UCSD-AML1 (cell line): ENCODE measurements around the gene SPECC1.
"Not testable (repeated sequence)": the region's sequence is repeated elsewhere in the genome, so short reads cannot be mapped to it uniquely, and the experiment has no call there.

Source experiments
- DNase-seq: peaks from one replicate; lab custom pipeline; 2025; ENCODE audit not compliant: unreplicated experiment; lab: John Stamatoyannopoulos, UW

SPECC1 gene

GRCh38 chr17:20206068-20206467 lies 196.9 kb downstream of the SPECC1 start:
- peak; percentile 32 for DNase-seq

- DNase-seq, result no peak
These were observed 197.4 kb downstream of the SPECC1 start for GRCh38 chr17:20206591-20206990.

DNA sequence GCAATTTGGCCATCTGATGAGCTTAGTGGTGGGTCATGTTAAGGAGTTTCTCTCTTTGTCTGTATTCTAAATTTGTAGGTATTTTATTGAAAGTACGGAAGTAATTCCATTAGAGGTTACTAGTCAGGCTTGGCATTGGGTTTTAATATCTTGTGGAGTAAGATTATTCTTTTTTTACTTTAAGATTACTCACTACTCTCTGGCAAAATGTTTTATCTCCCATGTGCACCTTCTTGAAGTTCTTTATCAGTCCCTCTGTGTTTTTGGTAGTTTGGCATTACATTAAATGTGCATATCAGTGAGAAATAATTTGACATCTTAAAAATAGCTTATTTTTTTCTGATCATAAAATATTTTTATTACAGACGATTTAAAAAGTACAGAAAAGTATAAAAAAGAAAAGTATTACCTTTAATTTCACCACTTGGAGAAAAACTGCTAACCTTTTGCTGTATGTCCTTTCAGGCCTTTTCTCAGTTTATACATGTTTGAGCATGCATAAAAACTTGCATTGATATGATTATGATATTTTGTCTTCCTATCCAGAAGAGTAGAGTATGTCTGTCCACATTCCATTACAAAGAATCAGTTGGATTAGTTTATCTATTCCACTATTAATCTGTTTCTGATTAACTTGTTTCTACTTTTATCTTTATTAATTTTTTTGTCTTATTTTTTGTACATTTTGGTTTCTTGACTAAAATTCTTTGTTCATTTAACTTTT lies 198.3 kb downstream of the SPECC1 start:
- no peak for DNase-seq

DNA sequence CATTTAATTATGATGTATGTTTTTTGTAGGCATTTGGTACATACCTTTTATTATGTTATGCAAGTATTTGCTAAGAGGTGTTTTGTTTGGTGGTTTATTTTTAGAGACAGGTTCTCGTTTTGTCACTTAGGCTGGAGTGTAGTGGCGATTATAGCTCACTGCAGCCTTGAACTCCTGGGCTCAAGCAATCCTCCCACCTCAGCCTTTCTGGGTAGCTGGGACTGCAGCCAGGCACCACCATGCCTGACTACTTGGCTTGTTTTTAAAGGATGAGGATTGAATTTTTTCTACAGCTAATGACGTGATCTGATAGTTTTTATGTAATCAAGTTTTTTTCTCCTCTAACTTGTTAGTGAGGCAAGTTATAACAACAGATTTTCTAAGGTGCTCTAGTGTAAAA lies 199.6 kb downstream of the SPECC1 start:
- no peak for DNase-seq

DNA sequence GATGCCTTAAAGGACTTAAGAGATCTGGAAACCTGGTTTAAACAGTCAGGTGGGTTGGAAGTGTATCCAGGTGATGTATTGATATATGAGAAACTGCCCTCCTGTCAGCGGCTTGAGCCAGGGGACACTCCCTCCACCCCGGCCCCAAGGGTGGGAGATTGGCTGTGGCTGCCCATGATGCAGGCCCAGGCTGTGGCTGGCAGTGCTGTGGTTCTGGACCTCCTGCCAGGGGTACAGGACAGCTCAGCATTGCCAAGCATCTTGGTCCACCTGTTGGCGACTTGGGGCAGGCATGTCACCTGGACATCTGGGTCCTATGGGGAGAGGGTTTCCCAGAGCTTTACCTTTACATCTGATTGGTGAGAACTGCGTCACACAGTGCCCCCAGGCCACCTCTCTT lies 201.0 kb downstream of the SPECC1 start:
- no peak for DNase-seq

DNA sequence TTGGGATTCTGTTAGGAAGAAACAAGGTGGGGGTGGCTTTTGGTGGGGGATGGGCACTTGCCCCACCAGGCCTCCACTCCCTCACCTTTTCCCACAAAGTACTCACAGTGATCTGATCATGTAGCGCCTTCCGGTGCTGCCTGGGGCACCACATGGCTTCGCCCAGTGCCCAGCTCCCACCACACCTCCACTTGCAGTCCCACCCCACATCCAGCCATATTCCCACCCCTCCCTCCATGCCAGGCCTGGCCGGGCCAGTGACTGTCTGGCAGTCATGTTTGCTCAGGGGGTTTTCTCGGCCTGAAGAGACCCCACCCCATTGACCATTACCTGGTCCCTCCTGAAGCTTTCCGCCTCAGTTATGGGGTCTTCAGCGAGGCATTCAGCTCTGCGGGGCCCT lies 201.5 kb downstream of the SPECC1 start:
- no peak for DNase-seq

GRCh38 chr17:20211246-20211645 lies 202.1 kb downstream of the SPECC1 start:
- no peak for DNase-seq

GRCh38 chr17:20213449-20213848 lies 204.3 kb downstream of the SPECC1 start:
- no peak for DNase-seq

DNA sequence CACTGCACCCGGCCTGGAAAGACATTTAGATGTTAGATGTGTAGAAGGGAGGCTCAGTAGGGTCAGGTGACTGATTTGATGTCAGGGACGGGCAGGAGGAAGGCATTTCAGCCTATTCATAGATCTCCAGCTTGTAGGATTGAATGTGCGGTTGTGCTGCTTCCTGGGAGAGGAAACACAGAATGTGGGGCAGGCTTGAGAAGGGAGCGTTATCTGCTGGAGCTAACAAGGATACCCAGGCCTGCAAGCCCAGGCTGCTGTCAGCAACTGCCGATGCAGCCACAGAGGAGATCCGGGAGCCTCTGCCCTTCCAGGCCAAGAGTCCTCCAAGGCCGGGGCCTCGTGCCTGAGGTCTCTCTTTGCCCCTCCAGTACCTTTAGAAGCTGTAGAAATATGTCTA lies 205.6 kb downstream of the SPECC1 start:
- peak; percentile 64 for DNase-seq

DNA sequence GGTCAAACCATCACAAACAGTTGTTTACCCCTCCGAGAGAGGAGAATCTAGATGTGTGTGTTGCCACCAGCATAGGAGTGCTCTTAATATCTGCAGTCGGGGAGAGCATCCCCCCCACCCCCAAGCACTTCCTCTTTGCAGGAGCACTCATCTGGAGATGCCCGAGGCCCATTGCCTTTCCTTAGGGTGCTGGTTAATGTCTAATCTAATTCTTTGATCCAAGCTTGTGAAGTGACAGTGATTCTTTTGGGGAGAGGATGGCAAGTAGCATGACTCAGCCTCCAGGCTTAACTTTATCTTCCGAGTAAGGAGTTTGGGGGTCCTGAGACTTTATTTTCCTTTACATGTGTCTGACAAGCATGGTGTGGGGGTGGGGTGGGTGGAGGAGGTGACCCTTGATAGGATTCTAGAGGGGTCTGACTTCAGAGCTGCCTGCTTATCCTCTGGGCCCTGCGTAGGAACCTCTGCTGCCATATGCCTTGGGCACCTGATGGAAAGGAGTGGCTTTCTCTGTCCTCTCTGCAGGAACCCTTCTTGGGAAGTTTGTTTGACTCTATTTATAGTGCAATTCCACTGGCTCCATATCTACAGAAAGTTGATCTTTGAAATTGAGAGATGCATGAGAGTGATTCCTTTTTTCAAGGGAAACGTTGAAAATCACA lies 207.1 kb downstream of the SPECC1 start:
- DNase-seq, result no peak

DNA sequence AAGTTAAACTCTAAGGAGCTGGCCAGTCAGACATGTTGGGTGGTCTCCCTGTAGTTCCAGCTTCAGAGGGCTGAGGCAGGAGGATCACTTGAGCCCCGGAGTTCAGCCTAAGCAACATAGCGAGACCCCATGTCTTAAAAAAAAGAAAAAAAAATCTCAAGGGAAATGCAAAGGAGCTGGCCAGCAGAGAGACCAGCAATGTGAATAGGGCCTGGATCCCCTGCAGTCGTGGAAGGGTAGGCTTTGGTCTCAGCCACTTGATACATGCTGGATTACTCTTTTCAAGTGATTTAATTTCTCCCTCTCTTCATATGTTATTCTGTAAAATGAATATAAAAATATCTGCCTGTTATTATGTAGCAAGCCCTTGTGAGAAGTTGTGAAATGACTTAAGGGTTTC lies 207.7 kb downstream of the SPECC1 start:
- no peak for DNase-seq

DNA sequence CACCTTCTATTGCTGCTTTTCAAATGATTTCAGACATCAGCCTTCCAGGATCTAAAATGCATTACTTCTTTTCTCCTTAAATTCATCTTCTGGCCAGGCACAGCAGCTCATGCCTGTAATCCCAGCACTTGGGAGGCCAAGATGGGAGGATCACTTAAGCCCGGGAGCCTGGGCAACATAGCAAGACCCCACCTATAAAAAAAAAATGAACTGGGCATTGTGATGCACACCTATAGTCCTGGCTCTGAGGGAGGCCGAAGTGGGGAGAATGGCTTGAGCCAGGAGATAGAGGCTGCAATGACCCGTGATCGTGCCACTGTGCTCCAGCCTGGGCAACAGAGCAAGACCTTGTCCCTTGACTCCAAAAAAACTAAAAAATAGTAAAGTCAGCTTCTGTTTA lies 208.5 kb downstream of the SPECC1 start:
- no peak for DNase-seq

DNA sequence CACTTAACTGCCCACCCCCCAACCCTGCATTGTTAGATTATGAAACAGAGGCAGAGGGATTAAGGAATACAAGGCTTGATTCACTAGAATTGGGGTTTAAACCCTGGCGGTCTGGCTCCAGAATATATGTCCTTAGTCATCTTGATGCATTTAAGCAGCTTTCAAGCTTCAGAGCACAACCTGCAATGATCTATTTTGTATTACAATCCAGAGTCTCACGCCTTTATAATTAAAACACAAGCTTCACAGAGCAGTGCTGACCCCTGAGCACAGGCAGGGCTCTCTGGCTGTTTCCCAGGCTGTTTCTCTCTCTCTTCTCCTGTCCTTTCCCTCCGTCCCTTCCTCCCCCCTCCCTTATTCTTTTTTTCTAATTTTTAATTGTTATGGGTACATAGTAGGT lies 209.1 kb downstream of the SPECC1 start:
- no peak for DNase-seq

GRCh38 chr17:20223808-20224328 lies 214.7 kb downstream of the SPECC1 start:
- DNase-seq, result no peak

DNA sequence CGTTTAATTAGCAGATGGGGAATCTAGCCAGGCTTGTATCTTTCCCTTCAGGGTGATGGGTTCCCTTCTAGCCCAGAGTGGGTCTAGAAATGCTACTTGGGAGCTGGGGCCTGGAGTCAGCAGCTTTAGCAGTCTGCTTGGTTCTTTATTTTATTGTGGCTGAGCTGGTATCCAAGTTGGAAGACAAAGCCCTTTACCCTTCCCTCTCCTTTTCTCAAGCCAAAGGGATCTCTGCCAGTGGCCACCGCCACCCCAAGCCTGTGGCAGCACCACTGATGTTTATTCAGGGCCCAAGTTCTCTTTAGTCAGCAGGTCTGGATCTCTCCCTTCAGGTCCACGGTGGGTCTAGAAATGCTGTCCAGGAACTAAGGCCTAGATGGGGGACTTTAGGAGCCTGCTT lies 215.2 kb downstream of the SPECC1 start:
- DNase-seq, result no peak

DNA sequence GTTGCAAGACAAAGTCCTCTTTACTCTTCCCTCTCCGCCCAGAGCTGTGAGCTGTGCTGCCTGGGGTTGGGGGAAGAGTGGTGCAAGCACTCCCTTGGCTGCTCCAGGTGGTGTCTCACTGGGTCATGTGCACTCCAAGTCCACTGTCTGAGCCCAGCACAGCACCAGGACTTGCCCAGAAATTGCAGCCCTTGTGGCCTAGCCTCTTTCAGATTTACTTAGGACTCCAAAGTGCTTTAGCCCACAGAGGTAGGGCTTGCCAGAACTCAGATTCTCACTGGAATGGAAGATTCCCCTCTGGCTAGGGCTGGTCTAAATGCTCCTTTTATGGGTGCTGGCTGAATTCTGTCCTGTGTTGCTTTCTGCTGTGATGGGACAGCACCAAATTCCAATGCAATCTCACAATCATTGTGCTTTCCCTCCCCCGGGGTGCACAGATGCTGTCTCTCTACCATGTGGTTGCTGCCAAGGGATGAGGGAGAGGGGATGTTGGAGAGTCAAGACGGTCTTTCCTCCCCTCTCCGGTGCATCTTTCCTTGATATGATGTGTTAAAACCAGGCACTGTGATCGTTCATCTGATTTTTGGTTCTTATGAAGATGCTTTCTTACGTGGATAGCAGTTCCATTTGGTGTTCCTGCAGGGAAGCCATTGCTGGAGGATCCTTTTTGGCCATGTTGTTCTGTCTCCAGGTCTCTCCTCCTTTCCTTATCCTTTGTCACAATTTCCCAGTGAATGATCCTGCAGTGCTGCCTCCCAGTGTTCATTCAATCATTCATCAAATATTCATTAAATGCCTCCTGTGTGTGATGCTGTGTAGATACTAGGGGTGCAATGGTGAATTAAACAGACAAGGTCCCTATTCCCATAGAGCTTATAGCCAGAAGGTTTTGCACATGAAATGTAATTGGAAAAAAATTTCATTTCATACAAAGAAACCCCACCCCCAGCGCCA lies 216.3 kb downstream of the SPECC1 start:
- no peak for DNase-seq

DNA sequence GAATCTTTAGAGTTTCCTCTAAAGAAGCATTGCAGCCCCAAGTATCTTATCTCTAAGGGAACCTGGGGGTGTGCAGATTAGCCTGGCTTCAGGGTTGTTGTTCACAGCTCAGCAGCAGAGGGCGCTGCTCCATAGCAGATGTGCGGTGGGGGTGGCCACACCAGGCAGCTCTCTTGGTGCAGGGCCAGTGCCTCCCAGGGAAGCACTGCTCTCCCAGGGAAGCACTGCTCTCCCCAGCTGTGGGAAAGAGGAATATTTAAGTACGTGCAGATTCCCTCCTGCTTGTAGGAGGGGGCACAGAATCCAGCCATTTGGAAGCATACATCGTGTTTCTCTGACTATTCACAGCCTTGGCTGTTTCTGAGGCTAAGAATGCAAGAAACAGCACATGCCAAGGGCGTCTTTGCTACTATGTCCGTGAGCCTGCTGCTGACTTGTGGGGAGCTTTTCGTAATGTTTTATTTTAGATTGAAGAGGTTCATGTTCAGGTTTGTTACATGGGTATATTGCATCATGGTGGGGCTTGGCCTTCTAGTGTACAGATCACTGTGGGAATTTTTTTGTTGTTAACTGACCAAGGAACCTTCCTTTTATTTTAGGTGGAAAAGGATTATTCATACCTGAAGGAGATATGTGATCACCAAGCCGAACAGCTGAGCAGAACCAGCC lies 217.8 kb downstream of the SPECC1 start:
- peak; percentile 76 for DNase-seq

- not testable (repeated sequence) for DNase-seq
These were observed 218.7 kb downstream of the SPECC1 start for GRCh38 chr17:20227720-20228370.

DNA sequence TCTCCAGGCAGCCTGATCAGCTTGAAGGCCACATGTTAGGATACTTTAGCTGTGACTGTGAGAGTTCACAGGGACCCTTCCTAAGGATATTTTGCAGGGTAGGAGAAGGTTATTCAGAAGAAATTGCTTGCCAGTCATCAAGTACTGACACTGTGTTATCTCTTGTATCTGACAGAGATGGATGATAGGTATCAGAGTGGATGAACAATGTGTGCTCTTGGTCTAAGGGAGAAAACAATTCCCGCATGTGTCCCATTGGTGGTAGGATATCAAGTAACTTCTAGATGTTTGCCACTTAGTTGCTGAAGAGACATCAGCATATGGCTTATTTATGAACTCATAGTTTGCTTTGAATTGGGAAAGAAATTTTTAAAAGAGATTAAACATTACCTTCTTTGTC lies 219.3 kb downstream of the SPECC1 start:
- no peak for DNase-seq

DNA sequence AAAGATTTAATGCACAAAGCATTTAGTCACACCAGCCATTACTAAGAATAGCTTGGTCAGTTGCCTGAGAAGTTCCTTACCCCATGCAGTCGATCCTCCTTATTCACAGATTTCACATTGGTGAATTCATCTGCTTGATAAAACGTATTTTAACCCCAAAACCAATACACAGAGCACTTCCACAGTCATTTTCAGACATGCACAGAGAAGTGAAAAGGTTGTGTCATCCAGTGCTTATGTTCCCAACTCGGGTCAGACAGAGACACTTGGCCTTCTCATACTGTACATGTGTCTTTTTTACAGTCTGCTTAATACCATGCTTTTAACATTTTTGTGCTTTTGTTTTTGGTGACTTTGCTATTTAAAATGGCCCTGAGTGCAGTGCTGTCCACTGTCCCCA lies 219.7 kb downstream of the SPECC1 start:
- DNase-seq, result no peak
